Stimulated activated CD4-positive, alpha-beta T cell treated with anti-CD3 and anti-CD28 coated beads, TNF-alpha, amount 100 ng/mL, for 1 hour (primary cell): ENCODE results near the gene RAB15.
A peak's percentile ranks its signal among the peaks of the same experiment; 100 is the strongest.

Experiments
- DNase-seq, 3 donors: peaks; one replicate each; pipeline ENCODE4 v3.0.0-alpha.2; 2020; ENCODE audit warnings: low read depth in 3 of 3, low spot score in 1 of 3

Gene RAB15

DNA sequence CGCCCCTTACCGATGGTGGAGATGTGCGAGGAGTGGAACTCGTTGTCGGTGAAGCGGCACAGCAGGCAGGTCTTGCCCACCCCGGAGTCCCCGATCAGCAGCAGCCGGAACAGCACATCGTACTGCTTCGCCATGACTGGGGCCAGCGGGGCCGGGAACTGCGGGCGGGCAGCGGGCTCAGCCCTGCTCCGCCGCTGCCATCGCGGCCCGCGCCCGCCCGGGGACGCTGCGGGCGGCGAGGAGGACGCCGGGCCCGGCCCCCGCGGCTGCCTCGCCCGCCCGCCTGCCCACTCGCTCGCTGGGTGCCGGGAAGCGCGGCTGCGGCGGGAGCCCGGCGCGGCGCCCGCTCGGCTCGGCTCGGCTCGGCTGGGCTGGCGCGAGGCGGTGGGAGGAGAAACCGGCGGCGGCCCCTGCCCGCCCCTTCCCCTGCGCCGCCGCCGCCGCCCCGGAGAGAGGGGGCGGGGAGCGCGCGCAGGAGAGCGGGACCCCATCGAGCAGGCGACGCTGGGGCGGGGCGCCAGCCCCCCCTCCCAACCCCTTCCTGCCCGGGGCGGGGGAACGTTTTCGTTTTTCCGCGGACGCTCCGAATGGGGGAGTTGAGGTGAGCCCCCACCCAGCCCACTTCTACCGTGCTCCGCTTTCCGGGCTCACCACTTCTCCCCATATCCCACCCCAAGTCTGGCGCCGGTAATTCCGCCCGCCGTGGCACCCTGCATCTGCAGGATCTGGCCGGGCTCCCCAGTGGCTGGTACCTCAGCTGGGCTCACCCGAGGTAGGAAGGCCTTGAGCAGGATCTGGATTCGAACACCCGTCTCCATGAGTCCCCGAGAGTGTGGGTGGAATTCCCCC, at the start of gene RAB15:
RAB15 (minus strand) TSS at position 394 of the 849 bp plus-strand sequence; CDS start at position 134, 260 bp downstream.
- peak in 1 of 3 donors; percentile 17 for DNase-seq

DNA sequence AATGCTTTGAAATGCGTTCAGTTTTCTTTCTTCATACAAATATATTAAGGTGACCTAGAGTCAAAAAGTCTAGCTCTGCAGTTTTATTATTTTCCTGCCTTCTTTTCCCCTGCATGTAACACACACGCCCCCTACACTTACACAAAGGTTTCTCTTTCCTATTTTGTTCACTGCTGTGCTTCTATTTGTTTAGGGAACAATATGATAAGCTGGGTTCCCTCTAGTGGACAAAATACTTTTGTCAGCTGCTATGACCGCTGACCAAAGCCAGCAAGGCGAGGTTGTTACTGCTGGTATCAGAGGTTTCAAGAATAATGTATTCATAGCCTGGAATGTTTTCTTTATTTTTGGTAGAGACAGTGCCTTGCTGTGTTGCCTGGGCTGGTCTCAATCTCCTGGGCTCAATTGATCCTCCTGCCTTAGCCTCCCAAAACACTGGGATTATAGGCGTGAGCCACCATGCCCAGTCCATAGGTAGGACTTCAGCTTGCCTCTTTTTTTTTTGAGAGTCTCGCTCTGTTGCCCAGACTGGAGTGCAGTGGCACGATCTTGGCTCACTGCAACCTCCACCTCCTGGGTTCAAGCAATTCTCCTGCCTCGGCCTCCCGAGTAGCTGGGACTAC, 47.9 kb upstream of the RAB15 start:
- DNase-seq: no peak

DNA sequence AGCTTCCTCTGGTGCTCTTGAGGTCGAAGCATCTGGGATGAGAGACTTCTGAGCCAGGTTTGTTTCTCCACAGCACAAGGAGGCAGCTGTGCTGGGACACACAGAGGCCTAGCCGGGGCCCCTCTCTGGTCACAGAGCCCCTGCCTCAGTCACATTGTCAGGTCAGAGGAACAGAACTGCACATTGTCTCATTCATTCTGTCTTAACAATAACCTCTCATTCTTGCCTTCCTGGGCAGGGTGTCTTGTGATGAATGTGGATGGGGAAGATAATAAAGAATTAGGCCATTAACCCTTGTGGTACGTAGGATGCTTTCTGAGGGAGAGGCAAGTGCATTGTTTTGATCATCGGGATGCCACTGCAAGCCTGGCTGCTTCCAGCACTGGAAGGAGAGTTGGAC, 44.3 kb upstream of the RAB15 start:
- DNase-seq: no peak

DNA sequence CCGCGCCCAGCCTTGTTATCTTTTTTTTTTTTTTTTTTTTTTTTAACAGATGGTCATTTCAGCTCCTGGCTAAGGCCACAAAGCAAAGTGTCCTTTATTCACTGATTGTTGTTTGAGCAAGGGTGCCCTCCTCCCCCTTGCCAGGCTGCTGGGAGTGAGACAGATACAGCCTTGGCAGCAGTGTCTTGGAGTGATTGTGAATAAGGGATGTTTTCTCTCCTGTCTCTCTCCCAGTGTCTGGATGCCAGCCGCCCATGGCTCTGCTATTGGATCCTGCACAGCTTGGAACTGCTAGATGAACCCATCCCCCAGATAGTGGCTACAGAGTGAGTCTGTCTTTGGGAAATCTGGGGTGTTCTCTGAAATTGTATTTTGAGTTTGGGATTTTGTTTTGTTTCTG, 43.3 kb upstream of the RAB15 start:
- DNase-seq: no peak

DNA sequence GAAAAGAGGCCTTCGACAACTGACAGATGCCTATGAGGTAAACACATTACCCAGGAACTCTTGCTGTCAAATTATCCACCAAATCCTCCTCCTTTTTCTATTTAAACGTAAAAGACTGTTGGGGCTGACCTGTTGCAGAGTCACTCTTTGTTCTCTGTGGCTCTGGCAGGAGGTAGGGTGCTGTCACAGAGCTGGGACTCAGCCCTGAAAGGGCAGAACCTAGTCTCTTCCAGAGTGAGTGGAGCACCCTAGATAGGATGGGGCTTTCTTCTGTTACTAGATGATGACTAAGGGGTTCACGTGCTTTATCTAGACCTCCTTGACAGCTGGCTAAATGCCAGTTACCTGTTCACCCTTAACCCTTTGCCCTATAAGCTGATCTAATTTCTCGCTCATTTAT, 40.2 kb upstream of the RAB15 start:
- no peak for DNase-seq

DNA sequence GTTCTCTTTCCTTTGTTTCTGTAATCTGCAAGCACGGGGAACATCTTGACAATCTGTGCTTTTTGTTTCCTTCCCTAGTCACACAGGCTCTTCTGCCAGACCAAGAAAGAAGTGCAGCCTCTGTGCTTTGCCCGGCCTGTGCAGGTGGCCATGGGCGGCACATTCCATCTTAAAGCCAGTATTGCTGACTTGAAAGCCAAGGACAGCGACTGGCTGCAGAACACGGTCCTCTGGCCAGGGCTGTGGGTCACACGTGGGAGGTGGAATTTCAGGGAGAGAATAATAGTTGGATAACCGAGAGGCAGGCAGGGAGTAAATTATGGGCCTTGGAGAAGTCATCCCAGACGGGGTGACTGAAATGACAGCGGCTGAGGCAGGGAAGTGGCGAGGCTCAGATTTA, 39.4 kb upstream of the RAB15 start:
- DNase-seq: no peak

DNA sequence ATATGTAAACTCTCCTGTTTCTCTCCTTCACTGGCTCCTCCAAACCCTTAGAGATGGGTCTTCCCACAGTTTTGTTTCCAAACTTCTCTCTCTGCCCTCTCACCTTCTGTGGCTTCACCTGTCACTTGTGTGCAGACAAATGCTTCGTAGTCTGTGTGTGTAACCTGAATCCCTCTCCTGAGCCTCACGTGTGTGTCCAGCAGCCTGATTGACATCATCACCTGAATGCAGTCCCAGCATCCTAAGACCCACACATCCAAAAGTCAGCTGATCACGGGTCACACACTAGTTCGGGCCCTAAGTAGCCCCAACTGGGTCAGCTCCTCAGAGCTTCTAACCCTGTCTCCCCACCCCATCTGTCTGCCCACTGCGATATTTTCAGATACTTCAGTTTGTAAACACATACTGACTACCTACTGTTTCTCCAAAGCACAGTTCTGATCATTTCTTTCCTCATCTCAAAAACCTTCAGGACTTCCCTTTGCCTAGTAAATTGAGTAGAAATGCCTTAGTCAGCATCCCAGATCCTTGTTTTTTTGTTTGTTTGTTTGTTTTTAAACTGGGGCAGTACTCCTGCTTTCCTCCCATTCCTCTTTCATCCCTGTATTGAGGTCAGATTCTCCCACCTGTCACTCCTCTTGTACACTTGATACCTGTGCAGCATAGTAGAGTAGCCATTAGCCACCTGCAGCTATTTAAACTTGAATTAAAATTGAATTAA, 38.2 kb upstream of the RAB15 start:
- DNase-seq: no peak

DNA sequence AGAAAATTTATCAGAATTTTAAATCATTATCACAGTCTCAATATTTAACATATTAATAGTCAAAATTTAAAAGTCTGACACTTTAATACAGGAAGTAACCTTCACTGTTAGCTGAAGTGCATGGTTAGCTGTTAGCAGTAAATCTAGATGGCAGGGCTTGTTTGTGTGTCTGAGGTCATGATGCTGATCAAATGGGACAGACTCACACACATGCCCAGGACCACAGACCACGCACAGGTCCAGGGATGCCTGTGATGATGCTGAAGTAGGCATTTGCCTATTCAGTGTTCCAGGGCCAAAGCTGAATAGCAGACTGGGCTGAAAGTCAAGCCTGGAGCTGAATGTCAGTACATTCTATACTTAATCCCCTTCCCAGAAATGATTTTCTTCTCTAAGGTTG, 35.1 kb upstream of the RAB15 start:
- no peak for DNase-seq

DNA sequence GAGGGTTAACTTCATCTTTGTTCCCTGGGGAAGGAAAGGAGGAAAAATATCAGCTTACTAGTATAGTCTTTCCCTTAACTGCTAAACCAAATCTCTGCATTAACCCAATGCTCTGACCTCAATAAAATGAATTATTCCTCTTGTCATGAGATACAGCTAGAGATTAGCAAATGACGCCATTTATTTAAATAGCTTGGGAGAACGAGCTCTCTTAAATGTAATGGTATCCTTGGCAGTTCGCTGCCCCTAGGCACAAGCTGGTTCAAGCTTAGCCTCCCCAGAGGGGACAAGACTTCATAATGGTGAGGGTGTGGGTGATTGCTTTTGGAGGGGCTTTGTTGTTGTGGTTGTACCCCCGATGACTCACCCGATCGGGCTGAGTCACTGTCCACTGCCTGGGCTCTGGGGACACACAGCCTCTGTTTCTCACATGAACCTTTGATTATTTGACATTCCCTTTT, 34.2 kb upstream of the RAB15 start:
- no peak for DNase-seq

DNA sequence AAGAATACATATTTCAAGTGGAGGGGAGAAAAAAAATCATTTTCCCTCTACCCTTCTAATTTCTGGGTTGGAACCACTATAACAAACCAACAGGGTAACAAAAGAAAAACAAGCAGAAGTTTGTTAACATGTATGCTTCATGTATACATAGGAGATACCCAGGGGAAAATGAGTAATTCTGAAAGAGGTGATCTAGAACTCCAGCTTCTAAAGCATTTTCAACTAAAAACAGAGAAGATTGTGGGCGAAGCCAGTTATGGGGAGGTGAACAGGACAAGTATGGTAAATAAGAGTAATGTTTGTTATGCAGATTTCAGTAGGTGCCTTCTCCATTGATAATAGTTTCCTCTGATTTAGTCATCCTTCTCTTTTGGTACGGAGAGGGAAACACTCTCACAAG, 31.3 kb upstream of the RAB15 start:
- no peak for DNase-seq

DNA sequence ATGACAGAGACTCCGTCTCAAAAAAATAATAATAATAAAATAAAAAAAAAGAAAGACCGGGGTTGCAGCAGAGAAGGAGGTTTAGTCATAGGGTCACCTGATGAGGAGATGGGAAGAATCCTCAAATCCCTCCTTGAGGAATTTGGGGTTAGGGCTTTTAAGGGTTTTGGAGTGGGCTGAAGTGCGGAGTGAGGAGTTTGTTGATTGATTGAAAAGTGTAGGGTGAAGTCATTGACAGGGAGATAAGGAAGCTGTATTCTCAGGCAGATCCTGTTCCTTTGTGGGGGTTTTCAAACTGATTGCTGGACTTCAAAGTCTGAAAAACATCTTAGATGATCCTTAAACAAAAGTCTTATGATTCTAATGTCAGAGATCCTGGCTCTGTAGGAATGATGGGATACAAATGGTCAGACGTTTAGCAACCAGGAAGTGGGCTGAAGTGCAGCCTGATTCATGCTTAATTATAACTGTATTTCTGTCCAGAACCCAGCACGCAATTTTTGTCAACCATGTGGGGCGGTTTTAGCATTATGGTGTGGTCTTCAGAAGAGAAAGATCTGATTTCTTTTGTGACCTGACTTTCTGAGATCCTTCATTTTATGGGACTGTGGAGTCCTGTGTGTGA, 30.6 kb upstream of the RAB15 start:
- DNase-seq: no peak

DNA sequence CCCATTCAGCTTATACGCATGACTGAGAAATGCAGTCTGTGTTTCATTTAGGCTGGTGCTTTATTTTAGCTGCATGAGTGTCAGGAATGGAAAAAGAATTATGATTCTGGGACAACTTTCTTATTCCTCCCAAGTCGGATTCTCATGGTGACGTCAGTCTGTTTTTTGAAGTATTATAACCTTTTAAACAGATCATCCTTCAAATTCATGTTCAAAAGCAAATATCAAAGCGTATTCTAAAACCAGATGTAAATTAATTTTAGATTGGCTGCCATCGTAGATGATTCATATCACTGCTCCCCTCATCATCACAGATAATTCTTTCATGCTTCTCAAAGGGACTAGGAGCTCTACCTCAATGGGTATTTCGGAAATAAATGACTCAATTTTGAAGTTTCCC, 29.6 kb upstream of the RAB15 start:
- DNase-seq: no peak

DNA sequence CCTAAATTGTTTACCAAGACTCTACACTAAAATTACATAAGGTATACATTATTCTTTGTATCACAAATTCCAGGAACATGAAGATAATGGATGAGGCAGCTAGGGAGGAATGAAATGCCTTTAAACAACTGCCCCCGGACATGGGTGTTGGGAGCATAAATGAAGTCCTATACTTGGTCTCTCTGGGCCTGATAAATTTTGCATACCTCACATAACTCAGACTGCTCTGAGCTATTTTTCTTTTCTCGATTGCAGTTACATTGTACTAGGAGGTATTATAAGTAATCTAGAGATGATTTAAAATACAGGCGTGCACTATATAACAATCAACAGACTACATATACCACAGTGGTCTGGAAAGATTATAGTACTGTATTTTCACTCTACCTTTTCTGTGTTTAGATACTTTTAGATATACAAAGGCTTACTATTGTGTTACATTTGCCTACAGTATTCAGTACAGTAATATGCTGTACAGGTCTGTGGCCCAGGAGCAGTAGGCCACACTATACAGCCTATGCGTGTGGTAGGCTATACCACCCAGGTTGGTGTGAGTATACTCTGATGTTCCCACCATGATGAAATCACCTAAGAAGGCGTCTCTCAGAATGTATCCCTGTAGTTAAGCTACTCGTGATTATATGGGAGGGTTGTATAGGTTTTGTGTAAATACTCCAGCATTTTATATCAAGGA, 28.9 kb upstream of the RAB15 start:
- no peak for DNase-seq

DNA sequence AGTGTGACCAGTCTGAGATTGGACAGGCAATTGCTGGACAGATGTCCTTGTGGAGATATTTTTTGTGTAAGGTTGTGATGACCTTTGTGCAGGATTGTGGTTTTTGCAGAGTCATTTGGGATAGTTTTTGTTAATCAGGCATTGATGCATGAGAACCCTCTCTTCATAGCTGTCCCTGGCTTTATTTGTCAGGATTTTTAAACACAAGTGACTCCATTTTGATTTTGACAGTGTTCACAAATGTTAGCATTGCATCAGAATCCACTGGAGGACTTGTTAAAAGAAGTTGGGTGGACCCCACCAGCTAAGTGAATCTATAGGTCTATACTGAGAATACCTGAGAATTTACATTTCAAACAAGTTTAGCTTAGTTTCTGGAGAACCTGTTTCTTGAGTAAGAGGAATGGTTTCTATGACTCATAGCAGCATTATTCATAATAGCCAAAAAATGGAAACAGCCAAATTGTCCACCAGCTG, 26.4 kb upstream of the RAB15 start:
- no peak for DNase-seq

DNA sequence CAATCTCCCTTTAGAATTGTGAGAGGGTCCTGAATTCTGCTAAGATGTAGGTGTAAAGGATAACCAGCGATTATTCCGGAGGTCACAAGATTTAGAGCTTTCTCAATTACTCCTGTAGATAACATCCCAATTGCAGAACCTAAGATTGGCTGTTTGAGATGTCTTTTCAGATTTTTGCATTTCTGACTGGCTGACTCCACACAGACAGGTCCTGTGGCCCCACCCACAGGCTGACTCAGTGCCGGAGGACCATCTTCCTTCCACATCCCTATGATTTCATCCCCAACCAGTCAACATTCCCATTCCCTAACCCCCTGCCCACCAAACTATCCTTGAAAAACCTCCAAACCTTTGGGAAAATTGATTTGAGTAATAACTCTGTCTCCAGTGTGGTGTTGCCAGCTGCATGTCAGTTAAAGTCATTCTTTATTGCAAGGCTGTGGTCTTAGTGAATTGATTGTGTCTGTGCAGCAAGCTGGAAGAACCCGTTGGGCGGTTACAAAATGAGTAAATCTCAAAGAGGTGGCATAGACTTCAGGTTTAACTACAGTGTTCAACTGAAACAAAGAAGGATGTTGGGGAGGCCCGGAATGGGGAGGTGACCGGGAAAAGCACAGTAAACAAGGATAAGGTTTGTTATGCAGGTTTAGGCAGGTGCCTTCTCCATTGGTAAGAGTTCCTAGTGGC, 25.1 kb upstream of the RAB15 start:
- no peak for DNase-seq

DNA sequence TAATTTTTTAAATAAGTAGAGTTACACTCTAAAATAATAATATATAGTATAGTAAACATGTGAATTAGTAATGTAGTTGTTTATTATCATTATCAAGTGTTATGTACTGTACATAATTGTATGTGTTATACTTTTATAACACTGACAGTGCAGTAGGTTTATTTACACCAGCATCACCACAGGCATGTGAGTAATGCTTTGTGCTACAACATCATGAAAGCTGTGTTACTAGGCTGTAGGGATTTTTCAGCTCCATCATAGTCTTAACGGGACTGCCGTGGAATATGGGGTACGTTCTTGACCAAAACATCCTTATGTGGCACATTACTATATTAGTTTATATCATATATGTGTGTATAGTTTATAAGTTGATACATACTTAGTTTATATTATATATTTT, 23.2 kb upstream of the RAB15 start:
- no peak for DNase-seq

DNA sequence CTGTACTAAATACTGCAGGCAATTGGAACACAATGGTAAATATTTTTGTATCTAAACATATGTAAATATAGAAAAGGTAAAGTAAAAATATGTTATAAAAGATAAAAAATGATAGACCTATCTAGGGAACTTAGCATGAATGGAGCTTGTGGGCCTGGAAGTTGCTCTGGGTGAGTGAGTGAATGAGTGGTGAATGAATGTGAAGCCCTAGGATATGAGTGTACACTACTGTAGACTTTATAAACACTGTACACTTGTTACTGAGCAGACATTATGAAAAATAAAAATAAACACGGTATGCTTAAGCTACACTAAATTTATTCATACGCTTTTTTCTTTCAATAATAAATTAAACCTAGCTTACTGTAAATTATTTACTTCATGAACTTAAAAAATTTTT, 22.4 kb upstream of the RAB15 start:
- no peak for DNase-seq

DNA sequence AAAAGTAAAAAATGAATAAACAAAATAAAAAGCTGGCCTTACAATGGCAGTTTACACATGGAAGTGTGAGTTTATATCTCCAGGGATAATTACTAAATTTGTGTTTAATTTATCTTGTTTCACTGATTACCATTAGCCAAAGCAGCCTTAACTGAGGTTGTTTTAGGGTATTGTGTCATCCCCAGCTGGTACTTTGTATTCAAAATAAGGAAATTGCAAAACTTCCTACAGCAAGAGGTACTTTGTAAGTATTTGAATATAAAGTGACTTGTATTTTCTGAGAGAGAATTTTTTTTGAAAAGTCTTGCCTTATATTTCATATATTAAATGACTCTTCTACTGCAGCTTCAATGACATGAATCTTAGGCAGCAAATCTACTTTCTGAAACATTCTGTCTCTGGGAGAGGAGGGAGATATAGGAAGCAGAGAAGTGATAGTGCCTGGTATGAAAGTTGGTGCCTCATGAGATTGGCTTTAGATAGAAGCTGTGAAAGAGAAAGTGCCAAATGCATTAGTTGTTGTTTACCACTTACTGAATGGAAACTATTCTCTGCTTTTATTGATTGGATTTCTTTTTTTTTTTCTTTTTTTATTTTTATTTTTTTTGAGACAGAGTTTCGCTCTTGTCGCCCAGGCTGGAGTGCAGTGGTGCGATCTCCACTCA, 21.3 kb upstream of the RAB15 start:
- DNase-seq: no peak

DNA sequence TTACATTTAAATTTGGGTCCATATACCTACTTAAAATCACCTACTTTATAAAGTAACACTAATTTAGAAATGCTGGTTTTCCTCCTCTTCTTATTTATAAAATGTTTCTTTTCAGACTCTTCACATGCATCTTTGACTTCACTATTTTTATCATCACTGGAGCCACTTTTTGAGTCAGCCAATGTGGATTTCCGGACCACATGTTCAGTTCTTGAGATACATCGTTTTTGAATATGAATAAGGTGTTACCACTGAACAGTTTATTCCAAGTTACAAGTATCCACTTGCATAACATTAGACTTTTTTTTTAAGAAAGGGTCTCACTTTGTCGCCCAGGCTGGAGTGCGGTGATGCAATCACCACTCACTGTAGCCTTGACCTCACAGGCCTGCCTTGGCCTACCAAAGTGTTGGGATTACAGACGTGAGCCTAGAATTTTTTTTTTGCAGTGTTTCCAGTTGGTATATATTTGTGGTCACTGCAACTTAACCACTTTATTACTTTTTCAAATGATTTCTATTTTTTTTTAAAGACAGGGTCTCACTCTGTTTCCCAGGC, 20.3 kb upstream of the RAB15 start:
- DNase-seq: no peak
